ENCODE data around the gene KLK11. TPM values are rescaled to one million over a fixed set of nuclear protein-coding genes. Genes with fewer than 3 reads are reported as not detected.

Gene KLK11
- total and polyA plus RNA-seq, 2 of the 8 experiments (the other 6 are each of a cell fraction or from before 2014, with no cell fraction given) = 0.45 TPM; not detected in 1

- Histone ChIP-seq H4K8ac (ENCODE audit: extremely low read depth, insufficient read depth, low read length) (peak overlapping the region; percentile 78), H2AFZ (ENCODE audit: low read length) (no peak overlapping the region), H3K18ac (ENCODE audit: extremely low read depth, low read length) (no peak overlapping the region), H2BK120ac (replicated peaks; ENCODE audit: low read depth, low read length) (no peak overlapping the region), H3K36me3 (ENCODE audit: control insufficient read depth in 2 of 4, insufficient read depth in 4 of 4, low read length in 3 of 4) (no peaks in the 10 kb centered on the region), H3K9me3 (ENCODE audit: insufficient read depth in 2 of 2, low read depth in 1 of 2, low read length in 1 of 2) (no peaks in the 10 kb centered on the region), H3K56ac (replicated peaks; ENCODE audit: insufficient read length, low read depth, low read length) (no peak overlapping the region), H3K23ac (ENCODE audit: insufficient read length) (no peak overlapping the region), H3K27ac (ENCODE audit: low read depth, low read length) (no peak overlapping the region), H2BK5ac (ENCODE audit: low read depth, low read length) (no peak overlapping the region), H3K9ac (replicated peaks in 1 of 4; ENCODE audit: extremely low read depth in 1 of 4, low read depth in 3 of 4, low read length in 3 of 4) (no peak overlapping the region), H3K4me3 (ENCODE audit: extremely low read depth in 1 of 4, insufficient read depth in 2 of 4, low read depth in 3 of 4, low read length in 4 of 4) (no peak overlapping the region), H2BK20ac (ENCODE audit: low read length) (no peak overlapping the region), H4K91ac (replicated peaks; ENCODE audit: insufficient read length, low read length) (no peak overlapping the region), H2AK5ac (ENCODE audit: low read depth, low read length) (peak overlapping the region; percentile 17; the same call in 1 of the 2 replicates), H3K23me2 (ENCODE audit: low read depth, low read length) (peaks cover 14% of the 10 kb centered on the region; the same call in 1 of the 2 replicates), H2BK12ac (ENCODE audit: low read depth, low read length) (peak overlapping the region; percentile 29; the same call in 1 of the 2 replicates), H2BK15ac (ENCODE audit: low read length) (no peak overlapping the region; the same call in 1 of the 2 replicates), H4K20me1 (replicated peaks in 1 of 2; ENCODE audit: control insufficient read depth in 1 of 2, insufficient read depth in 2 of 2, low read length in 2 of 2) (no peaks in the 10 kb centered on the region), H3K14ac (ENCODE audit: insufficient read length) (no peak overlapping the region), H3K79me1 (ENCODE audit: low read depth, low read length) (no peaks in the 10 kb centered on the region), H3K4ac (replicated peaks; ENCODE audit: insufficient read length, low read depth, low read length) (no peak overlapping the region), H3K4me1 (replicated peaks in 1 of 4; ENCODE audit: control insufficient read depth in 3 of 4, insufficient read depth in 4 of 4, low read length in 3 of 4) (peaks cover 0 to 7% (median 2%) of the 10 kb centered on the region in 4 experiments; a peak in 4 of 7 replicates), H3K27me3 (replicated peaks in 1 of 4; ENCODE audit: control insufficient read depth in 3 of 4, extremely low read depth in 1 of 4, insufficient read depth in 3 of 4, low read length in 3 of 4) (peaks cover 0 to 30% (median 19%) of the 10 kb centered on the region in 4 experiments; a peak in 5 of 7 replicates), H4K5ac (ENCODE audit: insufficient read length, low read depth, low read length) (no peak overlapping the region), H3K4me2 (ENCODE audit: insufficient read depth in 1 of 2, low read depth in 2 of 2, low read length in 2 of 2) (no peak overlapping the region), H3K79me2 (ENCODE audit: control insufficient read depth in 1 of 2, insufficient read depth in 2 of 2, low read length in 2 of 2) (no peaks in the 10 kb centered on the region)
- ChIA-PET POLR2A (ENCODE audit: partially characterized antibody) (interaction anchor here (1.0 to 1.5 kb wide), 4 partner anchors 15 to 219 kb away, joined by 3 read pairs; no protein-coding TSS in a partner anchor), CTCF (ENCODE audit: partially characterized antibody) (interaction anchor here (0.6 to 15.0 kb wide), 12 partner anchors 13 to 1645 kb away, joined by 3 to 269 read pairs (median 10); no protein-coding TSS in a partner anchor)
- no peak for FAIRE-seq
- DNase-seq (ENCODE audit: low read depth in 1 of 2, low spot score in 2 of 2) = no peak
- 88% methylated on average over 19 of the region's 19 CpGs; no CpG with 5 or more reads in 1 of the 2 experiments for WGBS, 2 experiments (ENCODE audit: extremely low coverage in 1 of 2, insufficient coverage in 1 of 2, insufficient read length in 1 of 2, insufficient replicate concordance in 2 of 2, low coverage in 1 of 2, low lambda C conversion rate in 2 of 2, missing lambda C conversion rate in 1 of 2)
- TF ChIP-seq CBX5 (IDR thresholded peaks at IDR 0.05; ENCODE audit: low read depth, low read length) = no peak
- TF ChIP-seq SIN3A (conservative IDR thresholded peaks at IDR 0.05 in 1 of 2, IDR thresholded peaks at IDR 0.05 in 1 of 2; ENCODE audit: low read depth in 1 of 2, low read length in 2 of 2) = no peak
- no peak for TF ChIP-seq CHD1 (IDR thresholded peaks at IDR 0.05; ENCODE audit: low read depth, low read length)
- TF ChIP-seq CREB1 (IDR thresholded peaks at IDR 0.05) = no peak
- TF ChIP-seq SIX5 (IDR thresholded peaks at IDR 0.05; ENCODE audit: low read depth, low read length) = no peak
- TF ChIP-seq EP300 (IDR thresholded peaks at IDR 0.05; ENCODE audit: borderline replicate concordance in 1 of 2, low read depth in 2 of 2, low read length in 2 of 2) = no peak
- no peak for TF ChIP-seq JUN (IDR thresholded peaks at IDR 0.05; ENCODE audit: low read depth, low read length)
- no peak for TF ChIP-seq YY1 (IDR thresholded peaks at IDR 0.05; ENCODE audit: low read depth, low read length)
- no peak for TF ChIP-seq ATF3 (IDR thresholded peaks at IDR 0.05; ENCODE audit: insufficient read depth, low read depth, low read length)
- no peak for TF ChIP-seq RNF2 (IDR thresholded peaks at IDR 0.05; ENCODE audit: borderline replicate concordance, low read depth, low read length, missing control alignments, poor library complexity, severe bottlenecking)
- TF ChIP-seq BCL11A (IDR thresholded peaks at IDR 0.05; ENCODE audit: low read depth in 2 of 2, low read length in 2 of 2) = no peak
- TF ChIP-seq HDAC6 (IDR thresholded peaks at IDR 0.05; ENCODE audit: low read depth, low read length) = no peak
Measured at GRCh38 chr19:51015691-51016267, 10.6 kb downstream of the KLK11 start.

Data from H1 (cell line).